ENCODE measurements around the gene KSR1.

GRCh38 chr17:27558341-27558740 lies 102.1 kb downstream of the KSR1 start:
- TF ChIP-seq CTCF (IDR thresholded peaks at IDR 0.05) (no peak), POLR2A (IDR thresholded peaks at IDR 0.05) (no peak)
